ENCODE results near the gene SMNDC1.

- TF ChIP-seq POLR2A (IDR thresholded peaks at IDR 0.05) (no peak), CTCF (IDR thresholded peaks at IDR 0.05) (no peak)
These were observed 30.1 kb downstream of the SMNDC1 start for GRCh38 chr10:110274647-110275046.

All from heart left ventricle (tissue), 13 donors.